ENCODE results near the gene ATXN7L1. TPM values are rescaled to one million over a fixed set of nuclear protein-coding genes. Genes with fewer than 3 reads are reported as not detected.

The ATXN7L1 gene
- total RNA-seq, 1 donor from 2014 or later: 2.4 TPM

DNA sequence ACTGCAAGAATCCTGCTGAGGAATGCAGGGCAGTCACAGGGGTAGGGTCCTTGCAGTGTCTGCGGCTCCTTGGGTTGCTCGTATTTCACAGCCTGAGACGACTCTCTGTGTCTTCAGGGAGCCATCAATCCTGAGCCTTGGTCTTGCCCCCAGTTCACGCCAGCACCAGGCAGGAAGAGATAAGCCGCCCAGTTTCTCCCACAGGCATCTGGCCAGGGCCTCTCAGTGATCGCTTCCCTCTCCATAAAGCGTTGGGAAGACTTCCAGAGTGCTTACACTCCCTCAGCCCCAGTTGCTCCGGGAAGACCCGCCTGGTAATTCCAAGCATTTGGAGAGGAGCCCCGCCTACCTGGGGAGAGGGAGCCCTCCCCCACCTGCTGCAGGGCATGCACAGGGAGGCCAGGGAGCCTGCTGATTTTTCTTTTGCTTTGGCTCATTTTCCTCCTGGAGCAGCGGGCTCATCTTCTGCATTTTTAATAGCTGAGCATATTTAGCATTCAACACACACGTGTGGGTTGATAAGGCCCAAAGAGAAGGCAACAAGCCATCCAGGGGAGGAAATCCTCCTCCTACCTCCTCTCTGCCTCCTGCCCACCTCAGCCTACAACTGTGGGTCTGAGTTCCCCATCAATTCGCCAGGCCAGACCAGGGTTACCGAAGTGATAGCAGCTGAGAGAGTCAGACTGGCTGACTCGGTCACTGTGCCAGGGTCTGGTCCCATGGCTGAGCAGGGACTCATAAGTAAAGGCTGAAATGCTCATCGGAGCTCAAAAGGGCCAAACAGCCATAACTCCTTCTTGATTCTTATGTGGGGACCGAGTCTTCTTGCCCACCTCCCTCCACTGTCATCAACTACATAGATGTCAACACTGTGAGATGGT lies 220.7 kb downstream of the ATXN7L1 start:
- H3K36me3 ChIP-seq (ENCODE audit: control insufficient read depth, insufficient read depth, low read length): no peaks in the 10 kb centered on the region
- H3K27me3 ChIP-seq (ENCODE audit: control insufficient read depth, insufficient read depth, low read length): no peaks in the 10 kb centered on the region
- H3K4me3 ChIP-seq (ENCODE audit: low read depth, low read length): no peak overlapping the region
- TF ChIP-seq, protein P1, sequence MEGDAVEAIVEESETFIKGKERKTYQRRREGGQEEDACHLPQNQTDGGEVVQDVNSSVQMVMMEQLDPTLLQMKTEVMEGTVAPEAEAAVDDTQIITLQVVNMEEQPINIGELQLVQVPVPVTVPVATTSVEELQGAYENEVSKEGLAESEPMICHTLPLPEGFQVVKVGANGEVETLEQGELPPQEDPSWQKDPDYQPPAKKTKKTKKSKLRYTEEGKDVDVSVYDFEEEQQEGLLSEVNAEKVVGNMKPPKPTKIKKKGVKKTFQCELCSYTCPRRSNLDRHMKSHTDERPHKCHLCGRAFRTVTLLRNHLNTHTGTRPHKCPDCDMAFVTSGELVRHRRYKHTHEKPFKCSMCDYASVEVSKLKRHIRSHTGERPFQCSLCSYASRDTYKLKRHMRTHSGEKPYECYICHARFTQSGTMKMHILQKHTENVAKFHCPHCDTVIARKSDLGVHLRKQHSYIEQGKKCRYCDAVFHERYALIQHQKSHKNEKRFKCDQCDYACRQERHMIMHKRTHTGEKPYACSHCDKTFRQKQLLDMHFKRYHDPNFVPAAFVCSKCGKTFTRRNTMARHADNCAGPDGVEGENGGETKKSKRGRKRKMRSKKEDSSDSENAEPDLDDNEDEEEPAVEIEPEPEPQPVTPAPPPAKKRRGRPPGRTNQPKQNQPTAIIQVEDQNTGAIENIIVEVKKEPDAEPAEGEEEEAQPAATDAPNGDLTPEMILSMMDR (IDR thresholded peaks at IDR 0.05; ENCODE audit: insufficient read depth, low read length, severe bottlenecking): no peak
- FAIRE-seq: no peak
- DNase-seq (ENCODE audit: low read depth): no peak

GRCh38 chr7:105655067-105655466 lies 221.3 kb downstream of the ATXN7L1 start:
- no peaks in the 10 kb centered on the region for H3K36me3 ChIP-seq (ENCODE audit: control insufficient read depth, insufficient read depth, low read length)
- FAIRE-seq: no peak
- no peak overlapping the region for H3K4me3 ChIP-seq (ENCODE audit: low read depth, low read length)
- H3K27me3 ChIP-seq (ENCODE audit: control insufficient read depth, insufficient read depth, low read length): no peaks in the 10 kb centered on the region
- DNase-seq (ENCODE audit: low read depth): no peak
- TF ChIP-seq, protein P1 (IDR thresholded peaks at IDR 0.05; ENCODE audit: insufficient read depth, low read length, severe bottlenecking): no peak

DNA sequence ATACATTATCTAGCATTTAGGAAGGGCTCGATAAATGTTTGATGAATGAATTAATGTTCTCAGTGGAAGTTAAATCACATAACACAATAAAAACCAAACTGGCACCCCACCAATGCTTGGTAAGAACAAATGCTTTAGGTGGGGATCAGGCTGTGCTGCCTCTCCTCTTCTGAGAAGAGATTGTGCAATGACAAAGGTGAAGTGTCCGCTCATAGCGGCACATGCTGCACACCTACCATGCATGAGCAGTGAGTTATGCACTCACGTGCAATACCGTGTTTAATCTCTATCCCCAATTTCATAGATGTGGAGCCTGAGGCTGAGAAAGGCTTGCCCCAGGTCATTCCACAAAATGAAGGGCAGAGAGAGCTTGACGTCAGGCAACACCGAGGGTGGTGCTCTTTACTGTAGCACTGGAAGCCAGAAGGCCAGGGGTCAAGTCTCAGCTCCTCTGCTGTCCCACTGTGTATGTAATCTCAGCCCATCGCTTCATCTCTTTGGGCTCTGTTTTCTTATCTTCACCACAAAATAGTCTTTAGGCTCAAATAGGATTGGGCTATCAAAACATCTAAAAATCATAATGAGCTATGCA lies 222.2 kb downstream of the ATXN7L1 start:
- TF ChIP-seq, protein P1 (IDR thresholded peaks at IDR 0.05; ENCODE audit: insufficient read depth, low read length, severe bottlenecking): no peak
- no peak overlapping the region for H3K4me3 ChIP-seq (ENCODE audit: low read depth, low read length)
- no peak for DNase-seq (ENCODE audit: low read depth)
- no peaks in the 10 kb centered on the region for H3K27me3 ChIP-seq (ENCODE audit: control insufficient read depth, insufficient read depth, low read length)
- H3K36me3 ChIP-seq (ENCODE audit: control insufficient read depth, insufficient read depth, low read length): no peaks in the 10 kb centered on the region
- FAIRE-seq: no peak

- Histone ChIP-seq H3K27me3 (ENCODE audit: control insufficient read depth, insufficient read depth, low read length) (no peaks in the 10 kb centered on the region), H3K36me3 (ENCODE audit: control insufficient read depth, insufficient read depth, low read length) (no peaks in the 10 kb centered on the region), H3K4me3 (ENCODE audit: low read depth, low read length) (no peak overlapping the region)
- FAIRE-seq: no peak
- DNase-seq (ENCODE audit: low read depth): no peak
- TF ChIP-seq, protein P1 (IDR thresholded peaks at IDR 0.05; ENCODE audit: insufficient read depth, low read length, severe bottlenecking): no peak
Observed at GRCh38 chr7:105653441-105654005, 222.9 kb downstream of the ATXN7L1 start.

DNA sequence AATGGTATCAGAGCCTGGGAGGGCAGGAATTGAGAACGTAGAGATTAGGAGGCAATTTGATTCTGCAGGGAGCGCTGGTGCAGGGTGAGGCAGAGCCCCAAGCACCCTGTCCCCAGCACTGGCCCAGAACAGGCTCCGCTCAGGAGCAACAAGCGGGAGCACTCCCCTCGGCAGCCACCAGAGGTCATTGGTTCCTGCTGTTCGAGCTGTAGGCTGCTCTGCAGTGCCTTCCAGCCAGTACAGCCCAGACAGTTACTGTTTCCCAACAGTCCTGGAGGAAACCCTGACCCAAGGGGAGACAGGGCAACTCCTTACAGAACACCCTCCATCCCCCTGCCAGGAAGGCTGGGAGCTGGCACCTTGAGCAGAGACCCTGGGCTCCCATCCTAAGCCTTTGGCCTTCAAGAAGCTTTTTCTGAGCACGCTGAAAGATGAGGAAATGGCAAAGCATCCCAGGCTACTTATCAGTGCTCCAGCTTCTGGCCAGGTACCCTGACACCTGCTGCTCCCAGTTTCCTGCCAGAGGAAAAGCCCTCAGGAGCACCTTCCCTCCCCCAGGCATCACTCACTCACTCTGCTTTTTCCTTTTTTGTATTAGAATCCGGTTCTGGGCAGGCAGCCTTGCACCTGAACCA lies 223.9 kb downstream of the ATXN7L1 start:
- DNase-seq (ENCODE audit: low read depth): peak; percentile 60
- Histone ChIP-seq H3K4me3 (ENCODE audit: low read depth, low read length) (no peak overlapping the region), H3K36me3 (ENCODE audit: control insufficient read depth, insufficient read depth, low read length) (no peaks in the 10 kb centered on the region), H3K27me3 (ENCODE audit: control insufficient read depth, insufficient read depth, low read length) (no peaks in the 10 kb centered on the region)
- no peak for FAIRE-seq
- TF ChIP-seq, protein P1 (IDR thresholded peaks at IDR 0.05; ENCODE audit: insufficient read depth, low read length, severe bottlenecking): peak; percentile 97
